HCT116 (cell line): ENCODE measurements around the gene ASPA. TPM values are rescaled to one million over a fixed set of nuclear protein-coding genes. Genes with fewer than 3 reads are reported as not detected.

Experiments used
- ATAC-seq: fragments of 200-7000 bp; cut with Tn5 transposase; 2 replicates; pipeline ENCODE4 v1.9.1; 2020; ENCODE audit warnings: mild to moderate bottlenecking, moderate library complexity
- BruUV-seq: library from RNA; stranded (reverse); fragments of 400-500 nt; replicated peaks from 2 replicates; lab custom pipeline; 2021; lab: Mats Ljungman, UMichigan
- CTCF ChIA-PET: fragments of 300-600 bp; sonication (Branson Sonifier 250); formaldehyde crosslinking; loops from one replicate; lab custom pipeline; 2021; ENCODE audit warnings: antibody characterized with exemption; lab: Charles Lee
- POLR2A ChIA-PET: fragments of 300-600, 350-600 bp; sonication (Branson Sonifier 250); formaldehyde crosslinking; loops from one replicate; lab custom pipeline; 2021; ENCODE audit warnings: antibody characterized with exemption; lab: Charles Lee
- RAD21 ChIA-PET, 2 experiments: fragments of 300-600 bp; sonication (Branson Sonifier 250); formaldehyde crosslinking; loops; one replicate each; lab custom pipeline; 2023; ENCODE audit warnings: low total read pairs in 2 of 2; ENCODE audit not compliant: uncharacterized antibody in 2 of 2, unreplicated experiment in 2 of 2, low non-redundant PET in 1 of 2; lab: Charles Lee
- DNase-seq: peaks from one replicate; pipeline ENCODE4 v3.0.0-alpha.2; 2010; ENCODE audit warnings: low read depth, low spot score
- H2AFZ ChIP-seq: fragments of 200-600 bp; shearing (Covaris generic), sonication (generic); 2 replicates; pipeline ENCODE4 v1.6.1; 2017; ENCODE audit warnings: low read depth, mixed run types, mixed read lengths, antibody characterized with exemption, low read length; ENCODE audit not compliant: poor library complexity, severe bottlenecking
- H3K27ac ChIP-seq: 2 replicates; pipeline ENCODE4 v1.5.1; 2012; ENCODE audit warnings: low read depth, low read length
- H3K27me3 ChIP-seq: fragments of 200-600 bp; sonication (generic); 2 replicates; pipeline ENCODE4 v1.6.1; 2016; ENCODE audit warnings: mixed run types, low read length, mixed read lengths; ENCODE audit not compliant: insufficient read depth
- H3K36me3 ChIP-seq, 2 experiments: fragments of 200-500 bp in 1 of 2; fragments of 200-600 bp in 1 of 2; sonication (Bioruptor generic) in 1 of 2; sonication (generic) in 1 of 2; 2 replicates each; pipeline versions ENCODE4 v1.5.1 to v1.6.1; 2014 to 2016; ENCODE audit warnings: low read length in 2 of 2, inconsistent platforms in 1 of 2, mixed read lengths in 1 of 2, mixed run types in 1 of 2; ENCODE audit not compliant: insufficient read depth in 2 of 2, control insufficient read depth in 1 of 2
- H3K4me1 ChIP-seq, 2 experiments: fragments of 200-600 bp in 1 of 2; sonication (generic) in 1 of 2; 2 replicates each; pipeline versions ENCODE4 v1.5.1 to v1.6.1; 2012 to 2017; ENCODE audit warnings: low read length in 2 of 2, inconsistent platforms in 1 of 2, mild to moderate bottlenecking in 1 of 2, mixed read lengths in 1 of 2, mixed run types in 1 of 2, moderate library complexity in 1 of 2; ENCODE audit not compliant: insufficient read depth in 2 of 2, control insufficient read depth in 1 of 2
- H3K4me2 ChIP-seq: fragments of 200-600 bp; sonication (generic); 2 replicates; pipeline ENCODE4 v1.6.1; 2017; ENCODE audit warnings: mixed run types, low read length, mixed read lengths
- H3K4me3 ChIP-seq, 2 experiments: fragments of 200-600 bp in 1 of 2; sonication (generic) in 1 of 2; replicated peaks in 1 of 2; 2 replicates each; pipeline ENCODE4 v1.5.1; 2011 to 2016; ENCODE audit warnings: low read length in 2 of 2, control low read depth in 1 of 2, low read depth in 1 of 2, mild to moderate bottlenecking in 1 of 2, mixed read lengths in 1 of 2, mixed run types in 1 of 2
- H3K79me2 ChIP-seq: fragments of 200-600 bp; sonication (generic); 2 replicates; pipeline ENCODE4 v1.6.1; 2017; ENCODE audit warnings: mild to moderate bottlenecking, mixed run types, low read length, moderate library complexity, mixed read lengths; ENCODE audit not compliant: insufficient read depth
- H3K9ac ChIP-seq: fragments of 200-600 bp; sonication (generic); 2 replicates; pipeline ENCODE4 v1.6.1; 2016; ENCODE audit warnings: low read length, mixed read lengths
- H3K9me2 ChIP-seq: fragments of 200-600 bp; sonication (generic), shearing (Covaris generic); 2 replicates; pipeline ENCODE4 v1.6.1; 2017; ENCODE audit warnings: mixed run types, mild to moderate bottlenecking, moderate library complexity; ENCODE audit not compliant: insufficient read depth
- H3K9me3 ChIP-seq, 2 experiments: fragments of 200-500 bp in 1 of 2; fragments of 200-600 bp in 1 of 2; sonication (Bioruptor generic) in 1 of 2; sonication (generic) in 1 of 2; 2 replicates each; pipeline ENCODE4 v1.6.1; 2014 to 2017; ENCODE audit warnings: low read length in 2 of 2, mixed read lengths in 2 of 2, inconsistent platforms in 1 of 2, low read depth in 1 of 2, mild to moderate bottlenecking in 1 of 2, mixed run types in 1 of 2, moderate library complexity in 1 of 2; ENCODE audit not compliant: control insufficient read depth in 1 of 2, insufficient read depth in 1 of 2
- H4K20me1 ChIP-seq: fragments of 200-600 bp; sonication (generic), shearing (Covaris generic); 2 replicates; pipeline ENCODE4 v1.6.1; 2017; ENCODE audit warnings: mixed run types, mild to moderate bottlenecking, moderate library complexity; ENCODE audit not compliant: insufficient read depth
- CEBPB ChIP-seq: IDR thresholded peaks from 2 replicates; pipeline ENCODE4 v1.6.1; 2012; ENCODE audit warnings: low read depth
- CTCF ChIP-seq, 3 experiments: fragments of 200-600 bp in 1 of 3; sonication (generic) in 1 of 3; IDR thresholded peaks in 2 of 3; conservative IDR thresholded peaks in 1 of 3; 2 replicates each; pipeline ENCODE4 v1.5.1; 2012 to 2017; ENCODE audit warnings: low read depth in 2 of 3, low read length in 2 of 3, antibody characterized with exemption in 1 of 3, borderline replicate concordance in 1 of 3, control low read depth in 1 of 3, mild to moderate bottlenecking in 1 of 3, mixed read lengths in 1 of 3, mixed run types in 1 of 3, moderate library complexity in 1 of 3; ENCODE audit not compliant: insufficient read depth in 1 of 3
- EGR1 ChIP-seq: IDR thresholded peaks from 2 replicates; pipeline ENCODE4 v1.6.1; 2012; ENCODE audit warnings: low read depth
- ELF1 ChIP-seq: IDR thresholded peaks from 2 replicates; pipeline ENCODE4 v1.6.1; 2012; ENCODE audit warnings: low read depth, borderline replicate concordance
- EZH2 ChIP-seq: fragments of 200-600 bp; sonication (generic); IDR thresholded peaks from 2 replicates; pipeline ENCODE4 v1.6.1; 2017; ENCODE audit warnings: antibody characterized with exemption, mixed run types
- EZH2phosphoT487 ChIP-seq: fragments of 200-600 bp; IDR thresholded peaks from 2 replicates; pipeline ENCODE4 v1.6.1; 2018; ENCODE audit warnings: antibody characterized with exemption, borderline replicate concordance
- MAX ChIP-seq: IDR thresholded peaks from 2 replicates; pipeline ENCODE4 v1.6.1; 2012
- POLR2A ChIP-seq: IDR thresholded peaks from 2 replicates; pipeline ENCODE4 v1.7.0; 2011; ENCODE audit warnings: borderline replicate concordance; ENCODE audit not compliant: insufficient read depth, insufficient read length; ENCODE audit errors: extremely low read depth
- REST ChIP-seq: IDR thresholded peaks from 2 replicates; pipeline ENCODE4 v1.6.1; 2012; ENCODE audit warnings: low read depth
- SRF ChIP-seq: IDR thresholded peaks from 2 replicates; pipeline ENCODE4 v1.6.1; 2012; ENCODE audit warnings: low read depth
- TCF7L2 ChIP-seq: IDR thresholded peaks from 2 replicates; pipeline ENCODE4 v1.7.0; 2011; ENCODE audit warnings: borderline replicate concordance, inconsistent platforms; ENCODE audit not compliant: insufficient read depth, insufficient read length; ENCODE audit errors: extremely low read depth
- ZBTB33 ChIP-seq: IDR thresholded peaks from 2 replicates; pipeline ENCODE4 v1.6.1; 2011; ENCODE audit warnings: mild to moderate bottlenecking, low read length, moderate library complexity; ENCODE audit not compliant: insufficient replicate concordance; ENCODE audit errors: extremely low read depth
- intact Hi-C: fragments of 100-400 bp; cut with micrococcal nuclease; formaldehyde crosslinking; loops from 2 replicates; pipeline ENCODE4 v1.10.0; 2022
- total RNA-seq: library from RNA; stranded (reverse); gene quantifications from one replicate; pipeline ENCODE4 v1.2.1, GENCODE V29; 2021; ENCODE audit not compliant: unreplicated experiment

Gene ASPA
- total RNA-seq, 1 experiment from 2014 or later, result not detected

GRCh38 chr17:3547628-3548027 lies 71.8 kb downstream of the ASPA start:
- H4K20me1 ChIP-seq, result no peaks in the 10 kb centered on the region
- DNase-seq, result no peak
- H2AFZ ChIP-seq, result no peak overlapping the region
- no peak overlapping the region for H3K27ac ChIP-seq
- ChIA-PET RAD21 (no interaction called here), POLR2A (no interaction called here), CTCF (no interaction called here)
- TF ChIP-seq MAX (no peak), ELF1 (no peak), EGR1 (no peak), POLR2A (no peak), CEBPB (no peak), ZBTB33 (no peak)
- peaks cover 0 to 3% of the 10 kb centered on the region in 2 experiments; a peak in 1 of 4 replicates for H3K4me1 ChIP-seq
- H3K4me3 ChIP-seq, result no peak overlapping the region
- no peak for ATAC-seq
- H3K27me3 ChIP-seq, result no peaks in the 10 kb centered on the region
- H3K9me2 ChIP-seq, result no peaks in the 10 kb centered on the region
- no TSS peak for BruUV-seq
- H3K9me3 ChIP-seq, result no peaks in the 10 kb centered on the region
- no peak overlapping the region for H3K4me2 ChIP-seq
- no peak overlapping the region for H3K9ac ChIP-seq
- no peaks in the 10 kb centered on the region for H3K79me2 ChIP-seq
- intact Hi-C loops, result no loop called here
- H3K36me3 ChIP-seq, result no peaks in the 10 kb centered on the region

GRCh38 chr17:3549610-3550162 lies 73.9 kb downstream of the ASPA start:
- Histone ChIP-seq H3K4me1 (peaks cover 0 to 3% of the 10 kb centered on the region in 2 experiments; a peak in 1 of 4 replicates), H3K4me3 (no peak overlapping the region), H3K36me3 (no peaks in the 10 kb centered on the region), H3K9me3 (no peaks in the 10 kb centered on the region), H3K4me2 (no peak overlapping the region), H2AFZ (no peak overlapping the region), H3K27me3 (no peaks in the 10 kb centered on the region), H4K20me1 (no peaks in the 10 kb centered on the region), H3K79me2 (no peaks in the 10 kb centered on the region), H3K9ac (no peak overlapping the region), H3K27ac (no peak overlapping the region), H3K9me2 (no peaks in the 10 kb centered on the region)
- intact Hi-C loops, result no loop called here
- no TSS peak for BruUV-seq
- POLR2A ChIA-PET, result no interaction called here
- no peak for DNase-seq
- RAD21 ChIA-PET, result no interaction called here
- CTCF ChIA-PET, result no interaction called here
- no peak for ATAC-seq
- TF ChIP-seq EGR1 (no peak), CEBPB (no peak), SRF (no peak), EZH2 (no peak), EZH2phosphoT487 (no peak), CTCF (IDR thresholded peaks at IDR 0.05 in 2 of 3, conservative IDR thresholded peaks at IDR 0.05 in 1 of 3; ENCODE audit: borderline replicate concordance in 1 of 3, insufficient read depth in 1 of 3, low read depth in 2 of 3, low read length in 2 of 3) (no peak), TCF7L2 (no peak), REST (no peak)
